ENCODE measurements around the gene C19orf85. TPM values are rescaled to one million over a fixed set of nuclear protein-coding genes. Genes with fewer than 3 reads are reported as not detected.

Gene C19orf85
- total and polyA plus RNA-seq, 4 donors, result not detected

DNA sequence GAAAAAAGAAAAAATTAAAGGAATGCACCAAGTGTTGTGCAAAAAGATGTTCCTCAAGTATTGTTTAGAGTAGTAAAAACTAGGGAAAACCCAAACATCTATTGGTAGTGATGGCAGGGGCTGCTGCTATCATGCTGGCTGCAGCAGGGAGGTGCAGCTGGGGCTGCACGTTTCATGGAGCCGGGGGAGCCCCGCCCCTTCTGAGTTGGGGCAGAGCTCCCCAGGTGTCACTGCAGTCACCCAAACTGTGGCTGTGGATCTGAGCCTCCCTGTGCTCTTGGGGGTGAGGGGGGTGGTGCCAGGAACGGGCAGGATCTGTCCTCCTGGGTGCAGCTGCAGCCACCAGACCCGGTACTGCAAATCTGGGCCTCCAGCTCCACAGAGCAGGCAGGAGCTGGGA is 45.4 kb downstream of the C19orf85 start:
- 52% methylated on average over 5 of the region's 5 CpGs for WGBS
- Histone ChIP-seq H3K9ac (ENCODE audit: low read depth in 1 of 2, low read length in 2 of 2) (no peak overlapping the region), H3K36me3 (ENCODE audit: control insufficient read depth in 4 of 4, insufficient read depth in 3 of 4, low read depth in 1 of 4, low read length in 3 of 4) (no peaks in the 10 kb centered on the region), H3K27ac (ENCODE audit: low read depth in 1 of 2, low read length in 2 of 2) (no peak overlapping the region), H3K27me3 (ENCODE audit: control insufficient read depth in 4 of 4, insufficient read depth in 4 of 4, low read length in 3 of 4) (no peaks in the 10 kb centered on the region), H3K4me3 (ENCODE audit: low read depth in 1 of 3, low read length in 3 of 3) (no peak overlapping the region), H3K9me3 (ENCODE audit: control insufficient read depth in 4 of 4, low read length in 3 of 4) (no peaks in the 10 kb centered on the region), H3K4me1 (ENCODE audit: control insufficient read depth in 4 of 4, insufficient read depth in 4 of 4, low read length in 3 of 4) (no peaks in the 10 kb centered on the region)
- no peak for DNase-seq (ENCODE audit: low spot score)
- TF ChIP-seq, protein P1, sequence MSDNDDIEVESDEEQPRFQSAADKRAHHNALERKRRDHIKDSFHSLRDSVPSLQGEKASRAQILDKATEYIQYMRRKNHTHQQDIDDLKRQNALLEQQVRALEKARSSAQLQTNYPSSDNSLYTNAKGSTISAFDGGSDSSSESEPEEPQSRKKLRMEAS (IDR thresholded peaks at IDR 0.05), result no peak
- TF ChIP-seq NR2F2 (IDR thresholded peaks at IDR 0.05), result no peak
- no peak for TF ChIP-seq YY1 (IDR thresholded peaks at IDR 0.05)
- TF ChIP-seq FOXA2 (IDR thresholded peaks at IDR 0.05), result no peak
- TF ChIP-seq RXRA (IDR thresholded peaks at IDR 0.05), result no peak
- TF ChIP-seq, protein P2, sequence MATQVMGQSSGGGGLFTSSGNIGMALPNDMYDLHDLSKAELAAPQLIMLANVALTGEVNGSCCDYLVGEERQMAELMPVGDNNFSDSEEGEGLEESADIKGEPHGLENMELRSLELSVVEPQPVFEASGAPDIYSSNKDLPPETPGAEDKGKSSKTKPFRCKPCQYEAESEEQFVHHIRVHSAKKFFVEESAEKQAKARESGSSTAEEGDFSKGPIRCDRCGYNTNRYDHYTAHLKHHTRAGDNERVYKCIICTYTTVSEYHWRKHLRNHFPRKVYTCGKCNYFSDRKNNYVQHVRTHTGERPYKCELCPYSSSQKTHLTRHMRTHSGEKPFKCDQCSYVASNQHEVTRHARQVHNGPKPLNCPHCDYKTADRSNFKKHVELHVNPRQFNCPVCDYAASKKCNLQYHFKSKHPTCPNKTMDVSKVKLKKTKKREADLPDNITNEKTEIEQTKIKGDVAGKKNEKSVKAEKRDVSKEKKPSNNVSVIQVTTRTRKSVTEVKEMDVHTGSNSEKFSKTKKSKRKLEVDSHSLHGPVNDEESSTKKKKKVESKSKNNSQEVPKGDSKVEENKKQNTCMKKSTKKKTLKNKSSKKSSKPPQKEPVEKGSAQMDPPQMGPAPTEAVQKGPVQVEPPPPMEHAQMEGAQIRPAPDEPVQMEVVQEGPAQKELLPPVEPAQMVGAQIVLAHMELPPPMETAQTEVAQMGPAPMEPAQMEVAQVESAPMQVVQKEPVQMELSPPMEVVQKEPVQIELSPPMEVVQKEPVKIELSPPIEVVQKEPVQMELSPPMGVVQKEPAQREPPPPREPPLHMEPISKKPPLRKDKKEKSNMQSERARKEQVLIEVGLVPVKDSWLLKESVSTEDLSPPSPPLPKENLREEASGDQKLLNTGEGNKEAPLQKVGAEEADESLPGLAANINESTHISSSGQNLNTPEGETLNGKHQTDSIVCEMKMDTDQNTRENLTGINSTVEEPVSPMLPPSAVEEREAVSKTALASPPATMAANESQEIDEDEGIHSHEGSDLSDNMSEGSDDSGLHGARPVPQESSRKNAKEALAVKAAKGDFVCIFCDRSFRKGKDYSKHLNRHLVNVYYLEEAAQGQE (IDR thresholded peaks at IDR 0.05), result no peak
- no peak for TF ChIP-seq RAD21 (IDR thresholded peaks at IDR 0.05)
- TF ChIP-seq FOXA1 (IDR thresholded peaks at IDR 0.05), result no peak
- TF ChIP-seq, protein P3, sequence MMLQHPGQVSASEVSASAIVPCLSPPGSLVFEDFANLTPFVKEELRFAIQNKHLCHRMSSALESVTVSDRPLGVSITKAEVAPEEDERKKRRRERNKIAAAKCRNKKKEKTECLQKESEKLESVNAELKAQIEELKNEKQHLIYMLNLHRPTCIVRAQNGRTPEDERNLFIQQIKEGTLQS (IDR thresholded peaks at IDR 0.05), result no peak
- TF ChIP-seq TAF1 (conservative IDR thresholded peaks at IDR 0.05), result no peak
- TF ChIP-seq GABPA (IDR thresholded peaks at IDR 0.05 in 1 of 2, conservative IDR thresholded peaks at IDR 0.05 in 1 of 2), result no peak
- no peak for TF ChIP-seq HNF4A (conservative IDR thresholded peaks at IDR 0.05)

DNA sequence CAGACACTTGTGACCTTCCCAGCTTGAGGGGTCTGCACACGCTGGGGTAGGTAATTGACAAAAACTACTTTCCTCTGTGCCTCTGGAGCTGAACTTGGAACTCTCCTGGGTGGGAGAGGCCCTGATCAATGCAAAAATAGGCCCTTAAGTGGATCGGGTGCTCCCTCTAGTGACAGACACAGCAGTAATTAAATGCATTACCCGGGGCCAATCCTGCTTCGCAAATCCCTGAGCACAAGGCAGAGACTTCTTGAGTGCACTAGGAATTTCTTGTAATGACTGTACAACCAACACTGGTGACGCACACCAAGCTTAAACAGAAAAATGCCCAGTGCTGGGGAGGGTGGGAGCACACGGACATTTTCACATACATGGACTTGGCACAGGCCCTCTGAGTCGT is 46.4 kb downstream of the C19orf85 start:
- 15% methylated on average over 7 of the region's 7 CpGs for WGBS
- H3K36me3 ChIP-seq (ENCODE audit: control insufficient read depth in 4 of 4, insufficient read depth in 3 of 4, low read depth in 1 of 4, low read length in 3 of 4), result no peaks in the 10 kb centered on the region
- no peak overlapping the region for H3K27ac ChIP-seq (ENCODE audit: low read depth in 1 of 2, low read length in 2 of 2)
- H3K4me3 ChIP-seq (ENCODE audit: low read depth in 1 of 3, low read length in 3 of 3), result no peak overlapping the region
- H3K27me3 ChIP-seq (ENCODE audit: control insufficient read depth in 4 of 4, insufficient read depth in 4 of 4, low read length in 3 of 4), result no peaks in the 10 kb centered on the region
- DNase-seq (ENCODE audit: low spot score), result peak; percentile 62
- no peaks in the 10 kb centered on the region for H3K4me1 ChIP-seq (ENCODE audit: control insufficient read depth in 4 of 4, insufficient read depth in 4 of 4, low read length in 3 of 4)
- TF ChIP-seq NR2F2 (IDR thresholded peaks at IDR 0.05) (no peak), RAD21 (IDR thresholded peaks at IDR 0.05) (peak; percentile 92 to 96)
- TF ChIP-seq, protein P4, sequence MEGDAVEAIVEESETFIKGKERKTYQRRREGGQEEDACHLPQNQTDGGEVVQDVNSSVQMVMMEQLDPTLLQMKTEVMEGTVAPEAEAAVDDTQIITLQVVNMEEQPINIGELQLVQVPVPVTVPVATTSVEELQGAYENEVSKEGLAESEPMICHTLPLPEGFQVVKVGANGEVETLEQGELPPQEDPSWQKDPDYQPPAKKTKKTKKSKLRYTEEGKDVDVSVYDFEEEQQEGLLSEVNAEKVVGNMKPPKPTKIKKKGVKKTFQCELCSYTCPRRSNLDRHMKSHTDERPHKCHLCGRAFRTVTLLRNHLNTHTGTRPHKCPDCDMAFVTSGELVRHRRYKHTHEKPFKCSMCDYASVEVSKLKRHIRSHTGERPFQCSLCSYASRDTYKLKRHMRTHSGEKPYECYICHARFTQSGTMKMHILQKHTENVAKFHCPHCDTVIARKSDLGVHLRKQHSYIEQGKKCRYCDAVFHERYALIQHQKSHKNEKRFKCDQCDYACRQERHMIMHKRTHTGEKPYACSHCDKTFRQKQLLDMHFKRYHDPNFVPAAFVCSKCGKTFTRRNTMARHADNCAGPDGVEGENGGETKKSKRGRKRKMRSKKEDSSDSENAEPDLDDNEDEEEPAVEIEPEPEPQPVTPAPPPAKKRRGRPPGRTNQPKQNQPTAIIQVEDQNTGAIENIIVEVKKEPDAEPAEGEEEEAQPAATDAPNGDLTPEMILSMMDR (IDR thresholded peaks at IDR 0.05; ENCODE audit: low read depth, low read length, missing input control), result peak; percentile 78
- H3K9ac ChIP-seq (ENCODE audit: low read depth in 1 of 2, low read length in 2 of 2), result no peak overlapping the region
- H3K9me3 ChIP-seq (ENCODE audit: control insufficient read depth in 4 of 4, low read length in 3 of 4), result no peaks in the 10 kb centered on the region

Other genes starting within 250 kb of the C19orf85 start
- gene TMEM86B, start 236.0 kb downstream of the C19orf85 start, total RNA-seq, result 10 to 100 TPM in 1 of 2 donors, 1 to 10 TPM in 1; 4.8 to 13.7 TPM
- 10 to 100 TPM; 19.4 to 20.1 TPM for gene TMEM86B, start 236.0 kb downstream of the C19orf85 start, polyA plus RNA-seq
- gene PPP6R1, start 205.7 kb downstream of the C19orf85 start, total RNA-seq, result 10 to 100 TPM; 24.6 to 40.1 TPM
- 10 to 100 TPM in 1 of 2 donors, 1 to 10 TPM in 1; 5.5 to 20.4 TPM for gene PPP6R1, start 205.7 kb downstream of the C19orf85 start, polyA plus RNA-seq
- gene HSPBP1, start 184.6 kb downstream of the C19orf85 start, total RNA-seq, result 10 to 100 TPM in 1 of 2 donors, 1 to 10 TPM in 1; 9.4 to 11.6 TPM
- gene HSPBP1, start 184.6 kb downstream of the C19orf85 start, polyA plus RNA-seq, result 10 to 100 TPM; 15.3 to 31.6 TPM
- under 1 TPM; 0.42 to 0.65 TPM for gene BRSK1, start 180.8 kb downstream of the C19orf85 start, total RNA-seq
- gene BRSK1, start 180.8 kb downstream of the C19orf85 start, polyA plus RNA-seq, result under 1 TPM in 1 of 2 donors, not detected in 1; 0.10 TPM
- 1 to 10 TPM; 2.1 to 3.3 TPM for gene TMEM150B, start 139.4 kb downstream of the C19orf85 start, total RNA-seq
- gene TMEM150B, start 139.4 kb downstream of the C19orf85 start, polyA plus RNA-seq, result 1 to 10 TPM in 1 of 2 donors, under 1 TPM in 1; 0.81 to 1.8 TPM
- gene KMT5C, start 124.9 kb downstream of the C19orf85 start, total RNA-seq, result 10 to 100 TPM in 1 of 2 donors, 1 to 10 TPM in 1; 3.9 to 11.6 TPM
- gene KMT5C, start 124.9 kb downstream of the C19orf85 start, polyA plus RNA-seq, result 1 to 10 TPM; 1.1 to 2.1 TPM
- not detected for gene COX6B2, start 110.0 kb downstream of the C19orf85 start, total RNA-seq
- gene COX6B2, start 110.0 kb downstream of the C19orf85 start, polyA plus RNA-seq, result not detected
- not detected for gene GARIN5B, start 101.5 kb downstream of the C19orf85 start, total RNA-seq
- gene GARIN5B, start 101.5 kb downstream of the C19orf85 start, polyA plus RNA-seq, result not detected
- gene IL11, start 94.3 kb downstream of the C19orf85 start, total RNA-seq, result not detected
- gene IL11, start 94.3 kb downstream of the C19orf85 start, polyA plus RNA-seq, result not detected
- not detected for gene TMEM190, start 87.9 kb downstream of the C19orf85 start, total RNA-seq
- not detected for gene TMEM190, start 87.9 kb downstream of the C19orf85 start, polyA plus RNA-seq
- gene TMEM238, start 80.5 kb downstream of the C19orf85 start, total RNA-seq, result under 1 TPM; 0.08 to 0.47 TPM
- gene TMEM238, start 80.5 kb downstream of the C19orf85 start, polyA plus RNA-seq, result under 1 TPM; 0.47 to 0.54 TPM
- 100 to 1,000 TPM; 116 to 150 TPM for gene RPL28, start 78.8 kb downstream of the C19orf85 start, total RNA-seq
- 100 to 1,000 TPM; 177 to 535 TPM for gene RPL28, start 78.8 kb downstream of the C19orf85 start, polyA plus RNA-seq
- 10 to 100 TPM in 1 of 2 donors, 1 to 10 TPM in 1; 5.2 to 95.2 TPM for gene UBE2S, start 57.0 kb downstream of the C19orf85 start, total RNA-seq
- 1 to 10 TPM; 6.7 to 6.9 TPM for gene UBE2S, start 57.0 kb downstream of the C19orf85 start, polyA plus RNA-seq
- 1 to 10 TPM in 1 of 2 donors, not detected in 1; 1.6 TPM for gene SHISA7, start 21.5 kb downstream of the C19orf85 start, total RNA-seq
- gene SHISA7, start 21.5 kb downstream of the C19orf85 start, polyA plus RNA-seq, result not detected
- 100 to 1,000 TPM in 1 of 2 donors, 10 to 100 TPM in 1; 49.1 to 101 TPM for gene ISOC2, start 3.1 kb downstream of the C19orf85 start, total RNA-seq
- 100 to 1,000 TPM; 136 to 181 TPM for gene ISOC2, start 3.1 kb downstream of the C19orf85 start, polyA plus RNA-seq
- 1 to 10 TPM; 1.1 to 1.9 TPM for gene ZNF628, start 11.9 kb upstream of the C19orf85 start, total RNA-seq
- gene ZNF628, start 11.9 kb upstream of the C19orf85 start, polyA plus RNA-seq, result 1 to 10 TPM in 1 of 2 donors, under 1 TPM in 1; 0.99 to 4.4 TPM
- gene NAT14, start 20.4 kb upstream of the C19orf85 start, total RNA-seq, result 1 to 10 TPM; 1.4 to 3.7 TPM
- gene NAT14, start 20.4 kb upstream of the C19orf85 start, polyA plus RNA-seq, result 1 to 10 TPM; 2.6 to 3.5 TPM
- gene SSC5D, start 23.7 kb upstream of the C19orf85 start, total RNA-seq, result under 1 TPM; 0.19 to 0.84 TPM
- 1 to 10 TPM in 1 of 2 donors, under 1 TPM in 1; 0.08 to 1.0 TPM for gene SSC5D, start 23.7 kb upstream of the C19orf85 start, polyA plus RNA-seq
- not detected for gene SBK2, start 72.4 kb upstream of the C19orf85 start, total RNA-seq
- not detected for gene SBK2, start 72.4 kb upstream of the C19orf85 start, polyA plus RNA-seq
- not detected for gene SBK3, start 80.8 kb upstream of the C19orf85 start, total RNA-seq
- under 1 TPM in 1 of 2 donors, not detected in 1; 0.03 TPM for gene SBK3, start 80.8 kb upstream of the C19orf85 start, polyA plus RNA-seq
- under 1 TPM; 0.92 to 0.93 TPM for gene ZNF579, start 116.1 kb upstream of the C19orf85 start, total RNA-seq
- gene ZNF579, start 116.1 kb upstream of the C19orf85 start, polyA plus RNA-seq, result 1 to 10 TPM; 1.4 to 3.3 TPM
- 1 to 10 TPM; 2.2 to 2.3 TPM for gene FIZ1, start 134.8 kb upstream of the C19orf85 start, total RNA-seq
- 1 to 10 TPM; 1.1 to 4.3 TPM for gene FIZ1, start 134.8 kb upstream of the C19orf85 start, polyA plus RNA-seq
- 1 to 10 TPM; 6.7 to 8.8 TPM for gene ZNF524, start 135.5 kb upstream of the C19orf85 start, total RNA-seq
- gene ZNF524, start 135.5 kb upstream of the C19orf85 start, polyA plus RNA-seq, result 10 to 100 TPM; 11.5 to 12.3 TPM
- gene ZNF865, start 140.9 kb upstream of the C19orf85 start, total RNA-seq, result 1 to 10 TPM; 1.4 to 1.8 TPM
- 1 to 10 TPM in 1 of 2 donors, under 1 TPM in 1; 0.38 to 3.1 TPM for gene ZNF865, start 140.9 kb upstream of the C19orf85 start, polyA plus RNA-seq
- gene ZNF784, start 159.8 kb upstream of the C19orf85 start, total RNA-seq, result 1 to 10 TPM; 3.9 to 6.0 TPM
- 1 to 10 TPM in 1 of 2 donors, under 1 TPM in 1; 0.79 to 3.6 TPM for gene ZNF784, start 159.8 kb upstream of the C19orf85 start, polyA plus RNA-seq
- 1 to 10 TPM; 2.6 to 5.0 TPM for gene ZNF580, start 176.3 kb upstream of the C19orf85 start, total RNA-seq
- 1 to 10 TPM; 5.1 to 5.2 TPM for gene ZNF580, start 176.3 kb upstream of the C19orf85 start, polyA plus RNA-seq
- gene ZNF581, start 178.9 kb upstream of the C19orf85 start, total RNA-seq, result 1 to 10 TPM; 2.1 to 7.3 TPM
- gene ZNF581, start 178.9 kb upstream of the C19orf85 start, polyA plus RNA-seq, result 1 to 10 TPM; 4.8 to 5.6 TPM
- gene CCDC106, start 183.5 kb upstream of the C19orf85 start, total RNA-seq, result 1 to 10 TPM; 3.6 to 5.6 TPM
- 10 to 100 TPM in 1 of 2 donors, 1 to 10 TPM in 1; 6.1 to 13.5 TPM for gene CCDC106, start 183.5 kb upstream of the C19orf85 start, polyA plus RNA-seq
- 10 to 100 TPM; 49.4 to 66.6 TPM for gene U2AF2, start 190.3 kb upstream of the C19orf85 start, total RNA-seq
- gene U2AF2, start 190.3 kb upstream of the C19orf85 start, polyA plus RNA-seq, result 10 to 100 TPM in 1 of 2 donors, 1 to 10 TPM in 1; 8.6 to 53.1 TPM
- 100 to 1,000 TPM in 1 of 2 donors, 10 to 100 TPM in 1; 49.0 to 107 TPM for gene EPN1, start 210.5 kb upstream of the C19orf85 start, total RNA-seq
- 100 to 1,000 TPM in 1 of 2 donors, 10 to 100 TPM in 1; 18.6 to 117 TPM for gene EPN1, start 210.5 kb upstream of the C19orf85 start, polyA plus RNA-seq

All from liver (tissue), 9 donors.